SJSA1 (cell line): ENCODE data around the gene GALR2. TPM values are rescaled to one million over a fixed set of nuclear protein-coding genes. Genes with fewer than 3 reads are reported as not detected.
"Not testable (repeated sequence)": the region's sequence is repeated elsewhere in the genome, so short reads cannot be mapped to it uniquely, and the experiment has no call there.

Experiments used
- DNase-seq, 2 experiments: peaks; one replicate each; pipeline ENCODE4 v3.0.0-alpha.2; 2015 to 2020; ENCODE audit warnings: low spot score in 2 of 2, low read depth in 1 of 2
- H3K27ac ChIP-seq: fragments of 250-450 bp; sonication (Bioruptor Pico); 2 replicates; pipeline ENCODE4 v1.5.1; 2020; ENCODE audit warnings: mild to moderate bottlenecking, moderate library complexity
- H3K27me3 ChIP-seq: fragments of 250-450 bp; sonication (Bioruptor Pico); replicated peaks from 2 replicates; pipeline ENCODE4 v1.5.1; 2020; ENCODE audit warnings: mild to moderate bottlenecking, moderate library complexity
- H3K36me3 ChIP-seq: fragments of 250-450 bp; sonication (Bioruptor Pico); 2 replicates; pipeline ENCODE4 v1.5.1; 2020; ENCODE audit warnings: mild to moderate bottlenecking
- H3K4me1 ChIP-seq: fragments of 250-450 bp; sonication (Bioruptor Pico); replicated peaks from 2 replicates; pipeline ENCODE4 v1.6.1; 2021; ENCODE audit warnings: mild to moderate bottlenecking
- H3K4me3 ChIP-seq: fragments of 250-450 bp; sonication (Bioruptor Pico); 2 replicates; pipeline ENCODE4 v1.5.1; 2020; ENCODE audit warnings: mild to moderate bottlenecking
- H3K9me3 ChIP-seq: fragments of 250-450 bp; sonication (Bioruptor Pico); replicated peaks from 2 replicates; pipeline ENCODE4 v1.5.1; 2020; ENCODE audit warnings: mild to moderate bottlenecking
- total RNA-seq: library from RNA; depleted of rRNA; stranded (reverse); fragments of >200 nt; shearing (Covaris generic); gene quantifications from 2 replicates; pipeline ENCODE4 v1.2.3, GENCODE V29; 2014

The GALR2 gene
- total RNA-seq, 1 experiment from 2014 or later: 0.18 TPM

GRCh38 chr17:76058264-76058663, 16.3 kb upstream of the GALR2 start:
- H3K27ac ChIP-seq, DNase-seq, H3K27me3 ChIP-seq, H3K9me3 ChIP-seq, H3K4me3 ChIP-seq, H3K4me1 ChIP-seq: not testable (repeated sequence)
- peaks cover 92% of the 10 kb centered on the region for H3K36me3 ChIP-seq

GRCh38 chr17:76063875-76064546, 10.6 kb upstream of the GALR2 start:
- no peaks in the 10 kb centered on the region for H3K4me1 ChIP-seq
- H3K4me3 ChIP-seq: no peak overlapping the region
- no peaks in the 10 kb centered on the region for H3K27me3 ChIP-seq
- H3K9me3 ChIP-seq: no peaks in the 10 kb centered on the region
- DNase-seq: no peak
- no peak overlapping the region for H3K27ac ChIP-seq
- H3K36me3 ChIP-seq: peaks cover 90% of the 10 kb centered on the region

GRCh38 chr17:76065775-76066174, 8.8 kb upstream of the GALR2 start:
- H3K36me3 ChIP-seq: peaks cover 90% of the 10 kb centered on the region

GRCh38 chr17:76071531-76072147, 2.9 kb upstream of the GALR2 start:
- Histone ChIP-seq H3K27me3 (peaks cover 32% of the 10 kb centered on the region), H3K9me3 (no peaks in the 10 kb centered on the region), H3K4me1 (peaks cover 29% of the 10 kb centered on the region), H3K4me3 (peak overlapping the region; percentile 67), H3K36me3 (peaks cover 47% of the 10 kb centered on the region), H3K27ac (peak overlapping the region; percentile 40)
- peak in 1 of 2 experiments; percentile 61 for DNase-seq

More at GRCh38 chr17:76065775-76066174, 8.8 kb upstream of the GALR2 start:
- H3K9me3 ChIP-seq: no peaks in the 10 kb centered on the region
- H3K27me3 ChIP-seq: no peaks in the 10 kb centered on the region
- DNase-seq: no peak
- H3K27ac ChIP-seq: no peak overlapping the region
- H3K4me3 ChIP-seq: no peak overlapping the region
- H3K4me1 ChIP-seq: peaks cover 3% of the 10 kb centered on the region

GRCh38 chr17:76072148-76072858, 2.3 kb upstream of the GALR2 start, which contains the start of gene SRP68:
Gene SRP68 (minus strand): TSS chr17:76072517. CDS start chr17:76072491, 26 bp downstream.
- Histone ChIP-seq H3K27me3 (peaks cover 39% of the 10 kb centered on the region), H3K36me3 (peaks cover 40% of the 10 kb centered on the region), H3K27ac (peak within 1 kb of the TSS; percentile 40), H3K9me3 (peaks cover 3% of the 10 kb centered on the region; the same call in 1 of the 2 replicates), H3K4me3 (peak within 1 kb of the TSS; percentile 67), H3K4me1 (peaks cover 36% of the 10 kb centered on the region)
- peak; percentile 91 to 97 for DNase-seq

- peaks cover 3% of the 10 kb centered on the region; the same call in 1 of the 2 replicates for H3K9me3 ChIP-seq
- H3K4me1 ChIP-seq: peaks cover 38% of the 10 kb centered on the region
- peaks cover 13% of the 10 kb centered on the region for H3K36me3 ChIP-seq
- DNase-seq: no peak
- H3K27me3 ChIP-seq: peaks cover 70% of the 10 kb centered on the region
- no peak overlapping the region for H3K4me3 ChIP-seq
- H3K27ac ChIP-seq: no peak overlapping the region
Measured at GRCh38 chr17:76075364-76076145, 974 bp downstream of the GALR2 start.

- peaks cover 3% of the 10 kb centered on the region; the same call in 1 of the 2 replicates for H3K9me3 ChIP-seq
- no peak overlapping the region for H3K27ac ChIP-seq
- peaks cover 9% of the 10 kb centered on the region; the same call in 1 of the 2 replicates for H3K36me3 ChIP-seq
- H3K4me3 ChIP-seq: no peak overlapping the region
- peaks cover 31% of the 10 kb centered on the region for H3K4me1 ChIP-seq
- DNase-seq: no peak
- H3K27me3 ChIP-seq: peaks cover 74% of the 10 kb centered on the region
Measured at GRCh38 chr17:76076146-76076764, 1.7 kb downstream of the GALR2 start.

- Histone ChIP-seq H3K27ac (no peak overlapping the region), H3K9me3 (peaks cover 3% of the 10 kb centered on the region; the same call in 1 of the 2 replicates), H3K36me3 (peaks cover 4% of the 10 kb centered on the region; the same call in 1 of the 2 replicates), H3K27me3 (peaks cover 74% of the 10 kb centered on the region), H3K4me1 (peaks cover 31% of the 10 kb centered on the region), H3K4me3 (no peak overlapping the region)
- DNase-seq: no peak
Measured at GRCh38 chr17:76076765-76077583, 2.4 kb downstream of the GALR2 start.

GRCh38 chr17:76077584-76078110, 3.1 kb downstream of the GALR2 start:
- no peak for DNase-seq
- H3K27ac ChIP-seq: no peak overlapping the region
- H3K36me3 ChIP-seq: peaks cover 3% of the 10 kb centered on the region; the same call in 1 of the 2 replicates
- peaks cover 28% of the 10 kb centered on the region for H3K4me1 ChIP-seq
- no peak overlapping the region for H3K4me3 ChIP-seq
- peaks cover 3% of the 10 kb centered on the region; the same call in 1 of the 2 replicates for H3K9me3 ChIP-seq
- H3K27me3 ChIP-seq: peaks cover 74% of the 10 kb centered on the region

- H3K9me3 ChIP-seq, DNase-seq, H3K27ac ChIP-seq, H3K4me3 ChIP-seq: not testable (repeated sequence)
- Histone ChIP-seq H3K4me1 (peaks cover 24% of the 10 kb centered on the region), H3K27me3 (peaks cover 74% of the 10 kb centered on the region), H3K36me3 (peaks cover 11% of the 10 kb centered on the region)
Measured at GRCh38 chr17:76078370-76078769, 3.8 kb downstream of the GALR2 start.

- DNase-seq: no peak
- Histone ChIP-seq H3K36me3 (peaks cover 17% of the 10 kb centered on the region), H3K27me3 (peaks cover 68% of the 10 kb centered on the region), H3K27ac (no peak within 1 kb of the TSS), H3K9me3 (peaks cover 3% of the 10 kb centered on the region; the same call in 1 of the 2 replicates), H3K4me3 (no peak within 1 kb of the TSS), H3K4me1 (peaks cover 24% of the 10 kb centered on the region)
Measured at GRCh38 chr17:76078860-76079534, 4.4 kb downstream of the GALR2 start, which contains the start of gene ZACN. Gene ZACN (plus strand): TSS chr17:76079182. CDS start chr17:76079265, 83 bp downstream.
